WTC11 (cell line): ENCODE data around the gene ZSCAN29. TPM values are rescaled to one million over a fixed set of nuclear protein-coding genes. Genes with fewer than 3 reads are reported as not detected.

Source experiments
- ZNF425 ChIP-seq: fragments of 250-450 bp; sonication (Bioruptor Pico); conservative IDR thresholded peaks from 2 replicates; pipeline ENCODE4 v1.9.0; 2021; ENCODE audit warnings: mild to moderate bottlenecking
- total RNA-seq: library from RNA; stranded (reverse); gene quantifications from 3 replicates; pipeline ENCODE4 v1.2.3, GENCODE V29; 2021

The ZSCAN29 gene
- total RNA-seq, 1 experiment from 2014 or later: 39.7 TPM

- no peak for TF ChIP-seq ZNF425 (CRISPR knock-in tag)
These were observed 58.5 kb downstream of the ZSCAN29 start (continued) for GRCh38 chr15:43312378-43312777.

Other genes starting within 250 kb of the ZSCAN29 start
- 4.6 to 5.6 TPM (median 5.0 TPM) in 3 replicates for gene TMEM62, start 237.5 kb downstream of the ZSCAN29 start, total RNA-seq
- 19.1 to 22.0 TPM (median 20.4 TPM) in 3 replicates for gene CCNDBP1, start 185.6 kb downstream of the ZSCAN29 start, total RNA-seq
- gene EPB42, start 150.0 kb downstream of the ZSCAN29 start, total RNA-seq: not detected in 3 replicates
- gene TGM5, start 104.1 kb downstream of the ZSCAN29 start, total RNA-seq: not detected in 3 replicates
- not detected in 3 replicates for gene TGM7, start 68.8 kb downstream of the ZSCAN29 start, total RNA-seq
- gene LCMT2, start 40.5 kb downstream of the ZSCAN29 start, total RNA-seq: 7.6 to 10.6 TPM (median 9.6 TPM) in 3 replicates
- gene TUBGCP4, start 58 bp upstream of the ZSCAN29 start, total RNA-seq: 22.5 to 28.5 TPM (median 25.4 TPM) in 3 replicates
- 52.8 to 67.1 TPM (median 54.9 TPM) in 3 replicates for gene TP53BP1, start 122.1 kb upstream of the ZSCAN29 start, total RNA-seq
- gene MAP1A, start 146.6 kb upstream of the ZSCAN29 start, total RNA-seq: 1.1 to 2.2 TPM (median 1.1 TPM) in 3 replicates
- gene PPIP5K1, start 219.2 kb upstream of the ZSCAN29 start, total RNA-seq: 34.4 to 41.7 TPM (median 41.3 TPM) in 3 replicates
- gene CKMT1B, start 223.0 kb upstream of the ZSCAN29 start, total RNA-seq: 35.4 to 41.5 TPM (median 37.3 TPM) in 3 replicates
- gene STRC, start 247.8 kb upstream of the ZSCAN29 start, total RNA-seq: 1.1 to 1.7 TPM (median 1.1 TPM) in 3 replicates